Ecto neural progenitor cell (in vitro differentiated cells): ENCODE results near the gene CLTC.
"Not testable (repeated sequence)": the region's sequence is repeated elsewhere in the genome, so short reads cannot be mapped to it uniquely, and the experiment has no call there.

Source experiments
- DNase-seq: peaks from one replicate; pipeline ENCODE4 v3.0.0-alpha.2; 2018; ENCODE audit warnings: low spot score

The CLTC gene

GRCh38 chr17:59619298-59620063, at the start of gene CLTC:
Gene CLTC (plus strand): TSS chr17:59619895. CDS start chr17:59620132, 237 bp downstream.
- DNase-seq = peak; percentile 98

DNA sequence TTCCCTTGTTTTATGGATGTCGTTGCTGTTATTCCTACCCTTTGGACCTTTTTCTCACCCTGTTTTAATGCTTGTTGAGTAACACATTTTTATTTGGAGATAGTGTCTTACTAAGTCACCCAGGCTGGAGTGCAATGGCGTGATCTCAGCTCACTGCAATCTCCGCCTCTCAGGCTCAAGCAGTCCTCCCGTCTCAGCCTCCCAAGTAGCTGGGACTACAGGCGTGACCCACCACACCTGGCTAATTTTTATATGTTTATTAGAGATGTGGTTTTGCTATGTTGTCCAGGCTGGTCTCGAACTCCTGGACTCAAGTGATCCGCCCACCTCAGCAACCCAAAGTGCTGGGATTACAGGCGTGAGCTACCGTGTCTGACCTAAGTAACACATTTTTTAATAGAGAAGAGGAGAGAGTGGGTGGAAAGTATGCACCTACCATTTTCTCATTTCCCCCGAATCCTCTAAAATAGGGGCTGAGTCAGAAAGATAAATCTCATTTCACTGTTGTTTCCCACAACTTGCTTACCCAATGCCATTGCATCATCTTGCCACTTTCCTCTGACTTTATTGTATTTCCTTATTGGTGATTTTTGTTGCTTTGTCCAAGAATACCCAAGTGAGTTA, 47.3 kb upstream of the CLTC start:
- DNase-seq = no peak

- DNase-seq = not testable (repeated sequence)
Measured at GRCh38 chr17:59584168-59584567, 35.5 kb upstream of the CLTC start.

GRCh38 chr17:59600169-59600568, 19.5 kb upstream of the CLTC start:
- no peak for DNase-seq

DNA sequence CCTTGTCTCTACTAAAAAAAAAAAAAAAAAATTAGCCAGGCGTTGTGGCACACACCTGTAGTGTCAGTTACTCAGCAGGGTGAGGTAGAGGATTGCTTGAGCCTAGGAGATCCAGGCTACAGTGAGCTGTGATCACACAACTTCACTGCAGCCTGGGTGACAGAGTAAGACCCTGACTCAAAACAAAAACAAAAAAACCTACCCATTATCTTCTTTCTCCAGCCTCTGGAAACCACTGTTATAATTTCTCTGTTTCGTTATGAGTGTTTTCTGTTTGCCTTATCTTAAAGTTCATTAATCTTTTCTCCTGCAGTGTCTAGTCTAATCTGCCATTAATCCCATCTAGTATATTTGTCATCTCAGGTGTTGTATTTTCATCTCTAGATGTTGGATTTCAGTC, 18.6 kb upstream of the CLTC start:
- no peak for DNase-seq

- no peak for DNase-seq
Measured at GRCh38 chr17:59607061-59607460, 12.6 kb upstream of the CLTC start.

GRCh38 chr17:59607817-59608403, 11.8 kb upstream of the CLTC start:
- DNase-seq = no peak

DNA sequence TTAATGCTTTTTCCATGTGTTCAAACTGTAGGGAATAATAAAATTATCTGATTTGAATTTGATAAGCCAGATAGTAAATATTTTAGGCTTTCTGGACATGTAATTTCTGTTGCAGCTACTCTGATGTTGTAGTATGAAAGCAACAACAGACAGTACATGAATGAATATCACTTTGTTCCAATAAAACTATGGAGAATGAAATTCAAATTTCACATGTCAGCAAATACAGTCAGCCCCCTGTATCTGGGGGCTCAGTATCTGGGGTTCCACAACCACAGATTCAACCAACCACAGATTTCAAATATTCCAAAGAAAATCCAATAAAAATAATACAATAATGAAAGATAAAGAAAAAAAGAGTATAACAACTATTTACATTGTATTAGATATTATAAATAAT, 8.2 kb upstream of the CLTC start:
- no peak for DNase-seq

DNA sequence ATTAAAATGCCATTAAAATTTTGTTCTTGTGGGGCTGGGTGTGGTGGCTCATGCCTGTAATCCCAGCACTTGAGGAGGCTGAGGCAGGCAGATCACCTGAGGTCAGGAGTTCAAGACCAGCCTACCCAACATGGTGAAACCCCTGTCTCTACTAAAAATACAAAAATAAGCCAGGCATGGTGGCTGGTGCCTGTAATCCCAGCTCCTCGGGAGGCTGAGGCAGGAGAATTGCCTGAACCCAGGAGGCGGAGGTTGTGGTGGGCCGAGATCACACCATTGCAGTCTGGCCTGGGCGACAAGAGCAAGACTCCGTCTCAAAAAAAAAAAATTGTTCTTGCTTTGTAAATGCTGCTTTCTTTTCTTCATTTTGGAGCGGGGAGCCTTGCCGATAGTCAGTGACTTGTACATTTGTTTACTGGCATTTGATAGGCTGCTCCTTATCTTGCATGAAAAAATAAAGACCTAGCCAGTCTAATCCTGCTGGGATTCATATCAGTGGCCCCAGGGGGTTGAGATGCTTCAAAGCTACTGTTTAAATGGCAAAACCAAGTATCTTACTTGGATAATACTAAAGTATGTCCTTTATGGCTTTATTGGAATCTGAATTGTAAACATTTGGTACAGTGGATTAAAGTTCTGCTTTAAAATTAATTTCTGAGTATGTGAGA, 3.3 kb upstream of the CLTC start:
- DNase-seq = no peak

DNA sequence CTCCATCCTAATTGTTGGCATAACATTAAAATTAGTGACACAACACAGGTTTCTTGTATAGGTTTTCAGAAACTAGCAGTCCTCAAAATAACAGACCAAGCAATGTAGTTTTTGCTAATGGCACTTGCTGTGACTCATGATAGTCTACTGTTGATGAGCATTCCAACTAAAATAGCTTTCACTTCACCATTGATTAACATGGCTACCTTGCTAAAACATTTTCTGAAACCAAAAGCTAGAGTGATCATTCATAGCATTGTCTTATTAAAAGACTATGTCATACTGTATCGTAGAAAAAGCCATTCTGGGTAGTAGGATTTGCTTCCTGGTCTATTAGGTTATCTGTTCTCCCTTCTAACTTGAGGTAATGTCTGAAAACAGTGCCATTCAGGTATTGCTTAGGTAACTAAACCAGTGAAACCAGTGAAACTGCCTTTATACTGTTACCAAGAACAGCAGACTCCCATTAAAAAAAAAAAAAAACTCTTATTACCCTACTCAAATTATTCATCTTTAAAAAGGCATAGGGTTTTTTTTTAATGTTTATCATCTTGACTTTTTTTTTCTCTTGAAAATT, 2.5 kb upstream of the CLTC start:
- DNase-seq = no peak

DNA sequence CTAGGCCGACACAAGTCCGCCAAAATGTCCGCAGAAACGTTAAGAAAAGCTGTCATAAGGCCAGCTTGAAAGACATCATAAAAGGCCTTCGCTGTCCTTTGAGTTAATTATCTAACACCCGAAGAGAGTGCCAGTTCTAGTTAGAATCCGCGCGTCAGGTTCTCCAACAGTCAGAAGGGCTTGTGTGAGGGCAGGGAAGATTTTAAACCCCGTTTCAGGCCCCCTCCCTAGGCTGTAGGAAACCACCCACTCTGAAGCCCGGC, 729 bp upstream of the CLTC start:
- no peak for DNase-seq

DNA sequence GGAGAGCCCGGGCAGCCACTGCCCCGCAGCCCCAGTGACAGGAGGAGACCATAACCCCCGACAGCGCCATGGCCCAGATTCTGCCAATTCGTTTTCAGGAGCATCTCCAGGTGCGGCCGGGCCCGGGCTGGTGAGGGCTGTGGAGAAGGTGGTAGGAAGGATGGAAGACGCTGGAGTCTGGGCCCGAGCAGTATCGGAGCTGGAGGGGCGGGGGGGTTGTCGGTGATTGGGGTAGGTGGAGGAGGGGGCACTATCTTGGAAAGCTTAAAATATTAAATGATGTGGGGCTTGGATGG, 317 bp downstream of the CLTC start:
- DNase-seq = no peak

DNA sequence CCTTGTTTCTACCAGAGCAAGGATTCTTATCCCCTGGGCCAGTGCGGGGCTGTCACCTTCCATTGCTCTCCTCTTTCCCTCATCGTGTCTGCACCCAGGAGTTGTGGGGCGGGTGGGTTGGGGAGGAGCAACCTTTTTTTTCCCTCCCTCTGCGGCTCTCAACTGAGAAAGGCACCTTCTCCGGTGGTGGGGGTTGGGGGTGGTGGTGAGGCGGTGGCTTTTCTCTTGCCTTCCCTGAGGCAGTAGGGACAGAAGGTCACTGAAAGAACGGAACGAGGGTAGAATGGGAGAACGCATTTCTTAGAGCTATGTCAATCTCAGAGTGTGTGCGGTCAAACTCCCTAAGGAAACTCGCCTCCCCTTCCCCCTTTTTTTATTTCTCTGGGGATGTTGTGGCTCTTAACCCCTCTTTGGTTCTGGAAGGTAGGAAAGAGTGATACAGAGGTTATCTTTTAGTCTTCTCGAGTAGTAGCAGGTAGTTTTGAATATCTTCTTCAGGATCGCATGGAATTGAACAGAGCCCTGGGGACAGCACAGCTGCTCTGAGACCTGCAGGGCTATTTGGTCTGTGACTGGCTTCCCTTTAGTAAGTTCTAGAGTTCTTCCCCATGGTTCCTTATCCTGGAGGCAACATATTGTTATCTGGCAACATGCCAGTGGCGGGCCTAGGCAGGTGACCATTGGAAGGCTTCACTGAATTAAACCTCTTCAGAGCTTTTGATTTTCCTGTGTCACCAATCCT, 994 bp downstream of the CLTC start:
- peak; percentile 65 for DNase-seq

- no peak for DNase-seq
Measured at GRCh38 chr17:59621771-59622170, 2.1 kb downstream of the CLTC start.

DNA sequence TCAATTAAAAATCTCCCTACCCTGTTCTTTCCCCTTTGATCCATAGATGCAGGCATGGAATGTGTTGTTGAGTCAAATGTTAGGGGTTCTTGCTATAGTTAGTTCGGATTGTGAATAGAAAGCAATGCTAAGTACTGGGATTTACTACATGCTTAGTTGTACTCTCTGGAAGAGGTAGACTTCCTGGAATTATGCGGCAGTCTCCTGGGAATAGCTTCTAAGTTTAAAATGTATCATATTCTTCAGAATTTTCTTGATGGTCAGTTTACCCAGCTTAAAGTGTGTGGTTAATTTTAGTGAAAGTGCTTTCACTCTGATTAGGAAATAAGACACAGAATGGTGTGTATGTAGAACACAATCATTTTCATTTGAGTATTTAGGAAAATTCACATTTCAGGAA, 3.5 kb downstream of the CLTC start:
- DNase-seq = no peak

- no peak for DNase-seq
Measured at GRCh38 chr17:59626756-59627155, 7.1 kb downstream of the CLTC start.

DNA sequence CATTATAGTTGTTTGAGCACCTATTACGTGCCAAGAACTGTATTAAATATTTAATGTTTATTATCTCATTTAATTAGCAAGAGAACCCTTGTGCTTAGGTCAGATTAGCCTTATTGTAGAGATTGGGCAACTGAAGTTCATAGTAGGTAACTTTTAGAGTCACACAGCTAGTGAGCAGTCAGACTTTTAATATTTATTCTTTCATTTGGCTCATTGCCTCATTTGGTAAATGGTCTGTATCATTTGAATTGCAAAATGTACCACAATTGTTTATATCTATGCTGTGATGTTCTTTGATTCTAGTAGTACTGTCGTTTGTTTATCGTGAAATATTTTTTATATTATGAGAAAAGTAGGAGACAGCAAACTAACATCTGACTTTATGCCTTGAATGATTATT, 7.6 kb downstream of the CLTC start:
- no peak for DNase-seq

GRCh38 chr17:59627770-59628171, 8.1 kb downstream of the CLTC start:
- DNase-seq = no peak

DNA sequence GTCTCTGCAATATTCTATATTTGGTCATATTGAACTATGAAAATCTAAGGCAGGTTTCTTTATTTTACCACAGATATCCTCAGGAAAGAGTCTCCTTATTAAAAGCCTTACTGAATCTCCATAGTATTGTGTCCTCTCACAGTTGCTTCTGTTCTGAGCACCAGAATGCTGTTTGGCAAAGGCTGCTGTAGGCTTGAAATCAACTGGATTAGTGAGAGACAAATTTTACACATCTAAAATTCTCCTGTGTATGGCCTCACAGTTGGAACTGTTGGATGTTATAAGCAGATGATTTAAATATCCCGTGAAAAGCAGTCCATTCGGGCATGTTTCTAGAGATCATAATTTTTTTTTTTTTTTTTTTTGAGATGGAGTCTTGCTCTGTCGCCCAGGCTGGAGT, 9.5 kb downstream of the CLTC start:
- no peak for DNase-seq

DNA sequence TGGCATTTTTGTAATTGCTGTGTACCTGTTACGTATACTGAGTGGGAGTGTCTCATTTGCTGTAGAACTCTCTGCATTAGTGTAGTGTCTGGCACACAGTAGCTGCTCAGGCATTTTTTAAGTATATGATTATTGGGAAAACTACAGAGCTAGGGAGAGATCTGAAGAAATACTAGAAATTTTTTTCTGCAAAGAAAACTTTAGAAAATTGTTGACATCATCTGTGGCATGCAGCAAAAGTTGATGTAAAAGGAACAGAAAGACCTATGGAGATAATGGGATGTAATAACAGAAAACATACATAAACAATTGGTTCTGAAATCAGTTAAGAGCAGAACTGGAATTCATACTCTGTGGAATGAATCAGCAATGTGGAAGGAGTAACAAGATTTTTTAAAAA, 11.6 kb downstream of the CLTC start:
- no peak for DNase-seq

- DNase-seq = no peak
Measured at GRCh38 chr17:59632398-59632797, 12.7 kb downstream of the CLTC start.

- DNase-seq = no peak
Measured at GRCh38 chr17:59633658-59634359, 14.1 kb downstream of the CLTC start.
